NCI-H187 (cell line): ENCODE measurements around the gene TBC1D9B.
"Not testable (repeated sequence)": the region's sequence is repeated elsewhere in the genome, so short reads cannot be mapped to it uniquely, and the experiment has no call there.

Source experiments
- DNase-seq, 2 experiments: peaks; one replicate each; lab custom pipeline; 2025; lab: John Stamatoyannopoulos, UW

Gene TBC1D9B

GRCh38 chr5:179837076-179838011, 70.4 kb downstream of the TBC1D9B start:
- no peak for DNase-seq

GRCh38 chr5:179836225-179837019, 71.3 kb downstream of the TBC1D9B start:
- DNase-seq, result no peak

GRCh38 chr5:179834871-179835270, 72.8 kb downstream of the TBC1D9B start:
- not testable (repeated sequence) for DNase-seq

GRCh38 chr5:179834120-179834519, 73.6 kb downstream of the TBC1D9B start:
- peak; percentile 19 to 48 for DNase-seq

- DNase-seq, result no peak
These were observed 74.0 kb downstream of the TBC1D9B start for GRCh38 chr5:179833709-179834070.

- no peak for DNase-seq
These were observed 74.5 kb downstream of the TBC1D9B start for GRCh38 chr5:179833056-179833708.

GRCh38 chr5:179832039-179832745, 75.5 kb downstream of the TBC1D9B start:
- no peak for DNase-seq

- no peak for DNase-seq
These were observed 76.8 kb downstream of the TBC1D9B start for GRCh38 chr5:179830818-179831468.

- no peak for DNase-seq
These were observed 77.8 kb downstream of the TBC1D9B start for GRCh38 chr5:179829732-179830435.

GRCh38 chr5:179828756-179829421, 78.8 kb downstream of the TBC1D9B start:
- no peak for DNase-seq

- no peak for DNase-seq
These were observed 80.0 kb downstream of the TBC1D9B start for GRCh38 chr5:179827680-179828079.

- DNase-seq, result no peak
These were observed 82.0 kb downstream of the TBC1D9B start for GRCh38 chr5:179825655-179826182.

- no peak for DNase-seq
These were observed 83.0 kb downstream of the TBC1D9B start for GRCh38 chr5:179824745-179825112.

GRCh38 chr5:179823937-179824744, 83.6 kb downstream of the TBC1D9B start:
- no peak for DNase-seq

- DNase-seq, result no peak
These were observed 85.2 kb downstream of the TBC1D9B start for GRCh38 chr5:179822444-179822990.

- DNase-seq, result no peak
These were observed 85.7 kb downstream of the TBC1D9B start for GRCh38 chr5:179822059-179822432.

- peak; percentile 51 to 80 for DNase-seq
These were observed 86.2 kb downstream of the TBC1D9B start for GRCh38 chr5:179821298-179822058.
